ENCODE results near the gene PSMB3.
A peak's percentile ranks its signal among the peaks of the same experiment; 100 is the strongest.

PSMB3 gene

DNA sequence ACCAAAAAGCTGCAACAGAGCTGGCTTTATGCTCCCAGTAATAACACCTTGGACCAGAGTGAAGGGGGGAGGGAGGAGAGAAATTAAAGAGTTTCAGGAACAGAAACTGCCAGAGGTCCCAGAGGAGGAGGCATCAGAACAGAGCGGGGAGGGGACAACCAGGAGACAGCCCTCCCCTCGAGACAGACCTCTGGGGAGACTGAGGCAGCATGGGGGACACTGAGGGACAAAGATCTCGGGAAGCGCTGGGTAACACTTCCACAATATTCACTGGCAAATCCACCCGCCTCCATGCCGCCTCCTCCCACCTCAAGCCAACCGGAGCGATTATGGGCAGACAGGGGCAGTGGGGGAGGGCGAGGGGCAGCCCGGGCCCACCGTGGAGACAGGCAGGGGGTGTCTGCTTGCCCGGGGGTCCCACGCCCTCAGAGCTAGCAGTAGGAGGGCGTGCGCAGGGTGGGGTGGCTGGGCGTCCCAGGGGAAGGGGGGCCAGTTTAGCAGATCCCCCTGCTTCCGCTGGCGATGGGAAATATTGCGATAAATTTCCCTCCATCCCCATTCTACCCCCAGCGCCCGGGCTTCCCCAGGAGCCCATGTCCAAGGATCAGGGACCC is 5.6 kb upstream of the PSMB3 start:
- H3K27me3 Mint-ChIP-seq (ENCODE audit: low read depth) = peaks cover 42% of the 10 kb centered on the region

DNA sequence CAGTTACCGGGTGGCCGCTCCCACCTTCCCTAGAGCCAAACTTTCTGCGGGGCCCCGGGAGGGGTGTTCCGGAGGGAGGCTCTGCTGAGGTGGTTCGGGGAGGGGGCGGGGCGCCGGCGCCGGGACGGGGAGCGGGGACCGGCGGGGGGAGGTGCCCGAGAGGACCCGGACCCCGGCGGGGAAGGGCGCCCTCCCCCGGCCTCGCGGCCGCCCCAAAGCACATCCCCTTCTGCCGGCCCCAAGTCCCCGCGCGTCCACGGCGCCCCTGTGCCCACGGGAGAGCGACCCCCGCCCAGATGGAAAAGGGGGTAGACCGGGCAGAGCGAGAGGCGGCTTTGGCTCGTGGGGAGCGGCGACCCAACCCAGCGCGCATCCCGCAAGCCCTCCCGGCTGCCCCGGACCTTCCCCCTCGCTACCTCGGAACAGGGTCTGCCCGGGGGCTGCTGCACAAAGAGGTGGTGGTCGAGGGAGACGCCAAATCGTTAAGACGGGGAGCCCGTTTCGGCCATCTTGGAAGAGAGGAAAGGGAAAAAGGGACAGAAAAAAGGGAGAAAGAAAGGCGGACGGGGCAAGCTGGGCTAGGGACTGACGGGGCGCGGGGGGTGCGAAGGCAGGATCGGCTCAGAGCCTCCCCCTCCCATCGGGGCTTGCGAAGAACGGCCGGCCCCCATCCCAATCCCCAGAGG is 4.9 kb upstream of the PSMB3 start:
- no peak overlapping the region for H3K27ac Mint-ChIP-seq
- H3K36me3 Mint-ChIP-seq (ENCODE audit: low read depth) = peaks cover 4% of the 10 kb centered on the region
- H3K9me3 Mint-ChIP-seq = no peaks in the 10 kb centered on the region
- no peak for DNase-seq (ENCODE audit: low spot score)
- peaks cover 35% of the 10 kb centered on the region for H3K4me1 Mint-ChIP-seq (ENCODE audit: low read depth)
- H3K4me3 Mint-ChIP-seq = peak overlapping the region; percentile 82
- H3K27me3 Mint-ChIP-seq (ENCODE audit: low read depth) = peaks cover 42% of the 10 kb centered on the region

More for the DNA sequence above, 5.6 kb upstream of the PSMB3 start:
- Mint-ChIP-seq H3K36me3 (ENCODE audit: low read depth) (peaks cover 2% of the 10 kb centered on the region), H3K4me3 (peak overlapping the region; percentile 74), H3K27ac (peak overlapping the region; percentile 56), H3K4me1 (ENCODE audit: low read depth) (peaks cover 38% of the 10 kb centered on the region), H3K9me3 (no peaks in the 10 kb centered on the region)
- DNase-seq (ENCODE audit: low spot score) = no peak

DNA sequence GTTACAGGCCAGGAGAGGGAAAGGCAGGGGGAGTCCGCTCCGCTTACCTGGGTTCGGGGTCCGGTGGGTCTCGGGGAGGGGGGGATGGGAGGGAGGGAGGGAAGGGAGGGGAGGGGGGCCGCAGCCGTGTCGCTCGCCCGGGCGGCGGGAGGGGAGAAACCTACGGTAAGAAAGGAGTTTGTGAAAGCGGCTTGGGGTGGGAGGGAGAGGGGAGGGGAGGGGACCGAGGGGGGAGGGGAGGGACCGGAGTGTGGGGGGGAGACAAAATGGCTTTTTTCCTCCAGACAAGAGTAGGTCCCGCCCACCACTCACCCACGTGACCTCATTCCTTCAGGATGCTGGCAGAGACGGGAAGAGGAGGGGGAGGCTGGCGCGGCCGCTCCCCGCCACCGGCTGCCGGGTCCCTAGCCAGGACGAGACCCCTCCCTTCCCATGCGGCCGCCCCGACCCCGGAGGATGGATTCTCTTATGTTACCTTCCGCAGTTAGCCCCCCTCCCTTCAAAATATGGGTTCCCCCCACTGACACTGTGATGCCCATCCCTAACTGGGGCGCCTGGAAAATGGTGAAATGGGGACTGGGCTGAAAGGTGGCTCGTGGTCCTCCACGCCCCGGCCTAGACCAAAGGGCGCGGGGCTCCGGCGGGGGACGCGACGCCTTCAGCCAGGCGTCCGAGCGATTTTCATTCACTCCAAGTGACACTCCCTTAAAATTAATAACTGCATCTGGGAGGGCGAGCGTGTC is 4.2 kb upstream of the PSMB3 start, which contains the start of gene PCGF2:
PCGF2 (minus strand) TSS at position 188 of the 743 bp plus-strand sequence. CDS start 7,934 bp downstream, outside the sequence.
- peak within 1 kb of the TSS; percentile 97 for H3K4me3 Mint-ChIP-seq
- peaks cover 34% of the 10 kb centered on the region for H3K4me1 Mint-ChIP-seq (ENCODE audit: low read depth)
- no peak within 1 kb of the TSS for H3K27ac Mint-ChIP-seq
- no peak for DNase-seq (ENCODE audit: low spot score)
- no peaks in the 10 kb centered on the region for H3K9me3 Mint-ChIP-seq
- peaks cover 42% of the 10 kb centered on the region for H3K27me3 Mint-ChIP-seq (ENCODE audit: low read depth)
- H3K36me3 Mint-ChIP-seq (ENCODE audit: low read depth) = peaks cover 5% of the 10 kb centered on the region

DNA sequence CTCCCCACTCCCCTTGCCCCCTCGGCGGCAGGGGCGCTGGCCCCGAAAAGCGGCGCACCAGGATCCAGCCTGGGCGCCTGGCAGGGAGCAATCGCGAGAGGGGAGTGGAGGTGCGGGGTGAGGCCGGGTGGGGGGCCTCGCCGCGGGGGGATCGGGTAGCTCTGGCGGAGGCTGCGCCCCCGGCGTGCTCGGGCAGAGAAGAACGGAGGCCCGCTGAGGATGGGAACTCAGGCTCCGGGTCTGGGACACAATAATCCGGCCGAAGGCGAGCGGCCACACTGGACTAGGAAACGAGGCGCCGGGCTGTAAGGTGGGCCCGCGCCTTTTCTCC is 3.7 kb upstream of the PSMB3 start:
- Mint-ChIP-seq H3K27me3 (ENCODE audit: low read depth) (peaks cover 42% of the 10 kb centered on the region), H3K27ac (no peak overlapping the region), H3K4me1 (ENCODE audit: low read depth) (peaks cover 37% of the 10 kb centered on the region), H3K9me3 (no peaks in the 10 kb centered on the region), H3K36me3 (ENCODE audit: low read depth) (peaks cover 9% of the 10 kb centered on the region), H3K4me3 (peak overlapping the region; percentile 97)
- no peak for DNase-seq (ENCODE audit: low spot score)

DNA sequence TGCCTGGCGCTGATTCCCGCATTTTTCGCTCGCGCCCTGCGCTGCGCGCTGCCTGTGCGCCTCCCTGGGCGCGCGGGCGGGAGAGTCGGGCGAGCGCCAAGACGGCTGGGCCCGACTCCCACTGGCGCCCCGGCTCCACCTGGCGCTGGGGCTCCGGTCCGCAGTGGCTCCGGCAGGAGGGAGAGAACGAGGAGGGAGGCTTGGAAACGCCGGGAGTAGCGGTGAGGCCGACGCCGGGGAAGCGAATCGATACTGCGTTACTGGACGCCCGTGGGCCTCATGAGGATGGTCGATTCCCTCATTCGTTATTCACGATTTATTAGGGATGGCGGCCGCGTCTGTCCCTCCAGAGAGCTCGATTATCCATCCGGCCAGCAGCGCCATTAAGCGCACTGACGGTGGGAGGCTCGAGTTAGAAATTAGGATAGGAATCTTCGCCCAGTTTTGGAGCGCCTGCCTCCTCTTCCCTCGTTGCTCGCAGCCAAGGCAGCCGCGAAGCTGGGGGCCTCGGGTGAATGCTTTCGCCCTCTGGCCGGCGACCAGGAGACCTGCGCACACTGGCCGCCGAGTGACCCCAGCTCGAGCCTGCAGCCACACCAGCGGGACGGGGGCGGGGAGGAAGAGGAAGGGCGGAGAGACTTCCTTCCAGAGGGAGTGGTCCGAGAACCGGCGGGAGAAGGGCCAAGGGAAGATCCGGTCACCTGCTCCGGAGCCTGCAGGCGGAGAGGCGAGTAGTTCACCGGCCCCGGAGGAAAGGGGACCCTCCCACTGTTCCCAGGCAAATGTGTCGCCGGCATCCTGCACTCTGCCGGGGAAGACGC is 3.1 kb upstream of the PSMB3 start:
- peaks cover 11% of the 10 kb centered on the region for H3K36me3 Mint-ChIP-seq (ENCODE audit: low read depth)
- H3K9me3 Mint-ChIP-seq = no peaks in the 10 kb centered on the region
- H3K4me3 Mint-ChIP-seq = peak overlapping the region; percentile 97
- H3K27me3 Mint-ChIP-seq (ENCODE audit: low read depth) = peaks cover 42% of the 10 kb centered on the region
- DNase-seq (ENCODE audit: low spot score) = no peak
- H3K27ac Mint-ChIP-seq = no peak overlapping the region
- peaks cover 39% of the 10 kb centered on the region for H3K4me1 Mint-ChIP-seq (ENCODE audit: low read depth)

DNA sequence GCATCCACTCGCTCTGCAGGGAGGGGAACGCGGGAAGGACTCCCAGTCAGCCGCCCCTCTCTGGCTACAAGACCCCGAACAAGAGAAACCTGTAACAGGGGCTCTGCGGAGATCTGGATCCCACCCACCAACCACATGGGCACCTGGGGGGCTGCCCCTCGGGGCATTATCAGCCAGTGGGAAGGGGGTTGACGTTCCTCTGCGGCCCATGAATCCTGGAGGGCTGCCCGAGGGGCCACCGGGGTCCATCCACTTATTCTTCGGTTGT is 2.6 kb upstream of the PSMB3 start:
- no peak for DNase-seq (ENCODE audit: low spot score)
- peak overlapping the region; percentile 97 for H3K4me3 Mint-ChIP-seq
- no peaks in the 10 kb centered on the region for H3K9me3 Mint-ChIP-seq
- peaks cover 14% of the 10 kb centered on the region for H3K36me3 Mint-ChIP-seq (ENCODE audit: low read depth)
- peaks cover 42% of the 10 kb centered on the region for H3K4me1 Mint-ChIP-seq (ENCODE audit: low read depth)
- H3K27ac Mint-ChIP-seq = no peak overlapping the region
- H3K27me3 Mint-ChIP-seq (ENCODE audit: low read depth) = peaks cover 38% of the 10 kb centered on the region

DNA sequence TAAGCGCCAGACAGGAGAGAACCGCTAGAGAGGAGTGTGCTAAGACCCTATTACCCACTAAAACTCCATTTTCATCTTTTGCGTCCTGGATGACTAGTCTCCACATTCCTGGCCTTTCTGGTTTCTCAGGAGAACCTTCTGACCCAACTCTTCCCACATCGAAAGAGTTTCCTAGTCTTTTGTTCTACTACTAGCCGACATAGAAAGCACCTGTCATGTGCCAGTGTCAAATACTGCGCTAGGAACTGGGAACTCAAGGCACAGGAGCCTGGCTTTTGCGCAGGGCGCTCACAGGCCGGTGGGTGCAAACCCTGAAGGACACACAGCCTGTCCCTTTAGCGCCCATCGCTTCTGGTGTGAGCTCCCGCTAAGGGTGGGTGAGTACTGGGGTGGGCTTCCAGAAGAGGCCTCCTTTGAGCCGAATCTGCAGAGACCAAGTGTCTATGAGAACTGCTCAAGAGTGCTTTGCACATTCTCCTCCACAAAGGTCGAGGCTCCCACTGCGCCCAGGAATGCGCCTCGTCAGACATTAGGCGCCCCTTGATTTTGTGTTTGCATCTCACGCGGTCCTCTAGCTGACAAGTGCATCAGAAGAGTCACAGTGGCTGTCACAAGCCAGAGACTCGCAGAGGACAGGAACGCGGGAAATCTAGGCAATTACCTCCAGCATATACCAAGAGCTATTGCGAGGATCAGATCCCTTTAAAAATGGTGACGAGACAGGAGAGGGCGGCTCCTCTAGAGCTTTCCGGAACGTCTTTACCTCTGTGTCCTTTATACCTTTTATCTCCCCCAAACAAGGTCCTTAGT is 2.0 kb upstream of the PSMB3 start:
- Mint-ChIP-seq H3K4me1 (ENCODE audit: low read depth) (peaks cover 41% of the 10 kb centered on the region), H3K27me3 (ENCODE audit: low read depth) (peaks cover 37% of the 10 kb centered on the region), H3K36me3 (ENCODE audit: low read depth) (peaks cover 15% of the 10 kb centered on the region)

DNA sequence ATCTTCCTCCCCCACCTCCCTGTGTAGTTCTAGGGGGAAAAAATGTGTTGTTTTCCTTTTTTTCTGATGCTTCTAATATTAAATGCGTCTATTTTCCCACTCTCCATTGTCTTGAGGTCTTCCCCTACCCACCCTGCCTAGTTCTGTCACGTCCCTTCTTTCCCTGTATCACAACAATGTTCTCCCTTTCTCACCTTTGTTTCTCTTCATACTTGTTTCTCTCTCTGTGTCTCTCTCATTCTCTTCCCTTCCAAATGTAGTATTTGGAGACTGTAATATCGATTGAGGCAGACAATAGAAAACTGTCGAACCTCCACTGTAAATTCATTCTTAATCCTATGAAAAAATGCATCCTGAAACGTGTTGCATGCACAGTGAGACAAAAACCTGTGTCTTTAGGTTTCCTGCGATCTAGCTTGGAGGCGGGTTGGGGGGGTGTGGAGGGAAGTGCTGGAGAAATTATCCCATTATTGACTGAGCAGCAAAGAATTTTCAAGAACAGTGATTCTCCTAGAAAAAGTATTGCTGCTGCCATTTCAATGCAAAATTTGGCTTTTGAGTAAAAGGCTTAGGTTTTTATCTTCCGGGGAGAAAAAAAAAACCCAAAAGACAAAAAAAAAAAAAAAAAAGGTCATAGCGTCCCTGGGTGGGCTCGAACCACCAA is 1.3 kb upstream of the PSMB3 start:
- peaks cover 22% of the 10 kb centered on the region for H3K36me3 Mint-ChIP-seq (ENCODE audit: low read depth)
- no peaks in the 10 kb centered on the region for H3K9me3 Mint-ChIP-seq
- H3K4me1 Mint-ChIP-seq (ENCODE audit: low read depth) = peaks cover 34% of the 10 kb centered on the region
- H3K27me3 Mint-ChIP-seq (ENCODE audit: low read depth) = peaks cover 30% of the 10 kb centered on the region
- H3K27ac Mint-ChIP-seq = peak overlapping the region; percentile 98
- DNase-seq (ENCODE audit: low spot score) = no peak
- peak overlapping the region; percentile 97 for H3K4me3 Mint-ChIP-seq

More for the DNA sequence above, 2.0 kb upstream of the PSMB3 start:
- DNase-seq (ENCODE audit: low spot score) = no peak
- no peaks in the 10 kb centered on the region for H3K9me3 Mint-ChIP-seq
- peak overlapping the region; percentile 97 for H3K4me3 Mint-ChIP-seq
- H3K27ac Mint-ChIP-seq = peak overlapping the region; percentile 98

DNA sequence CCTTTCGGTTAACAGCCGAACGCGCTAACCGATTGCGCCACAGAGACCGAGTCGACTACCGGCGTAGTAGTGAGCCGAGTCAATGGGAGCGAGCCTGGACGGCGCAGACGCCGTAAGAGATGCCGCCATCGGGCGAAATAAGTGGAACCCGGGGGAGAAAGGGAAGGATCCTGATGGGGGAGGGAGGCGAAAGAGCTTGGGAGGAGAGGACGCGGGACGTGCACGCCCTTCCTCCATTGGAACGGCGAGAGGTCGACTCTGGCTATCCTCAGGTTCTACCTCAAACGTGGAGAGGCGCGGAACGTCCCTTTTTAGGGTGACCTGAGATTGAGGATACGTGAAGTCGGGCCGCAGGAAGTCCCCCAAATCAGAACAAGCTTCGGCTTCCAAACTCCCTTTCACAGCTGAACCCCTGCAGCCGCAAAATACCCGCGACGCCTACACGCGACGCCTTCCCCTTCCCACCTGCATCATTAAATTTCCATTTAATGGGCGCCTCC is 683 bp upstream of the PSMB3 start:
- H3K27ac Mint-ChIP-seq = peak overlapping the region; percentile 98
- H3K4me3 Mint-ChIP-seq = peak overlapping the region; percentile 97
- H3K9me3 Mint-ChIP-seq = no peaks in the 10 kb centered on the region
- peaks cover 29% of the 10 kb centered on the region for H3K4me1 Mint-ChIP-seq (ENCODE audit: low read depth)
- peaks cover 24% of the 10 kb centered on the region for H3K27me3 Mint-ChIP-seq (ENCODE audit: low read depth)
- DNase-seq (ENCODE audit: low spot score) = peak; percentile 79
- H3K36me3 Mint-ChIP-seq (ENCODE audit: low read depth) = peaks cover 25% of the 10 kb centered on the region

DNA sequence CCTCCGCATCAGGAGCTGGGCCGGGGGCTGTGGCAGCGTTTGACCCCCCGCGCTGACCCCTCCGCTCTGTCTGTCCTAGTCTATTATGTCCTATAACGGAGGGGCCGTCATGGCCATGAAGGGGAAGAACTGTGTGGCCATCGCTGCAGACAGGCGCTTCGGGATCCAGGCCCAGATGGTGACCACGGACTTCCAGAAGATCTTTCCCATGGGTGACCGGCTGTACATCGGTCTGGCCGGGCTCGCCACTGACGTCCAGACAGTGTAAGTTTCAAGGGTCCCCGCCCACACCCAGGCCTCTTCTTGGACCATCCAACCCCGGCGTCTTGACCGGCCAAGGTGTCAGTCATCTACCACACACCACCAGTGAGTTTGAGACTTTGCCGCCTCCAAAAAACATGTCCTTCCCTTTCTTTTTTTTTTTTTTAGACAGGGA is 548 bp downstream of the PSMB3 start:
- H3K36me3 Mint-ChIP-seq (ENCODE audit: low read depth) = peaks cover 28% of the 10 kb centered on the region
- H3K9me3 Mint-ChIP-seq = no peaks in the 10 kb centered on the region

DNA sequence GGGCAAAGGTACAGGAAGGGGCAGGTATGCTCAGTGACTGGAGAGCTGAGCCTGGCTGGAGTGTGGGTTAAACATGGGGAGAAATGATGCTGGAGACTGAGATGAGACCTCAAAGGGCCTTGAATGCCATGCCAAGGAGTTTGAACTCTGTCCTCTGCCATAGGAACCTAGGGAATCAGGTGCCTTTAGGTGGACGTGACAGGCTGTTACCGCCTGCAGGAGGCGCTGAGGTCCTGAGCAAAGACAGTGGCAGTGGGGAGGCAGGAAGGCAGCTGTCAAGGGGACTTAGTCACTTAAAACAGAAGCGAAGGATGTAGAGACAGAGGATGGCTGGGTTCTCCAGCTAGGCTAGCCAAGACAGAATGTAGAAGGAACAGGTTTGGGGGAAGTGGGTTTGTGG is 9.1 kb downstream of the PSMB3 start:
- no peaks in the 10 kb centered on the region for H3K9me3 Mint-ChIP-seq
- no peaks in the 10 kb centered on the region for H3K27me3 Mint-ChIP-seq (ENCODE audit: low read depth)
- peak overlapping the region; percentile 24 for H3K27ac Mint-ChIP-seq
- H3K4me3 Mint-ChIP-seq = no peak overlapping the region
- no peak for DNase-seq (ENCODE audit: low spot score)
- H3K4me1 Mint-ChIP-seq (ENCODE audit: low read depth) = peaks cover 5% of the 10 kb centered on the region
- peaks cover 61% of the 10 kb centered on the region for H3K36me3 Mint-ChIP-seq (ENCODE audit: low read depth)

More for the DNA sequence above, 548 bp downstream of the PSMB3 start:
- H3K27me3 Mint-ChIP-seq (ENCODE audit: low read depth) = peaks cover 21% of the 10 kb centered on the region
- H3K4me1 Mint-ChIP-seq (ENCODE audit: low read depth) = peaks cover 28% of the 10 kb centered on the region
- H3K4me3 Mint-ChIP-seq = peak overlapping the region; percentile 97
- DNase-seq (ENCODE audit: low spot score) = no peak
- peak overlapping the region; percentile 98 for H3K27ac Mint-ChIP-seq

DNA sequence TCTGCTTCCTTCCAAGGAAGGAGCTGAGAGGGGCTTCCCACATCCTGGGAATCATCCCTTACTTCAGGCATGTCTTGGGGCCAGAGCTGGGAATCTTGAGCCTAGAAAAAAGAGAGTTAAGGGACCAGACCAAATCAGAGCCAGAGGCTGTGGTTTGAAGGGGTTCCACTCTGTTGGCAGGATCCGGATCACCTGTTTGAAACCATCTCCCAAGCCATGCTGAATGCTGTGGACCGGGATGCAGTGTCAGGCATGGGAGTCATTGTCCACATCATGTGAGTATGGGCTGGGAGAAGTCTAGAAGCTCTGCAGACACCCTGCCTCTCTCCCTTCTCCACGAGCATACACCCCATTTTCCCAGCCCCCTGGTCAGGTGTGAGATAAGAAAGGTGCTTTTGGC is 9.7 kb downstream of the PSMB3 start:
- Mint-ChIP-seq H3K4me1 (ENCODE audit: low read depth) (peaks cover 5% of the 10 kb centered on the region), H3K36me3 (ENCODE audit: low read depth) (peaks cover 67% of the 10 kb centered on the region), H3K9me3 (no peaks in the 10 kb centered on the region), H3K27ac (no peak overlapping the region), H3K27me3 (ENCODE audit: low read depth) (no peaks in the 10 kb centered on the region), H3K4me3 (no peak overlapping the region)
- no peak for DNase-seq (ENCODE audit: low spot score)

Measured in T-helper 2 cell treated with Interferon-gamma antibody and Interleukin-4, amounts not matched to agents 5 μg/mL and 100 μg/mL, for 36 hours (primary cell).